Measurements from ENCODE around the gene ZNRD2. TPM values are rescaled to one million over a fixed set of nuclear protein-coding genes. Genes with fewer than 3 reads are reported as not detected.

ZNRD2 gene
- total RNA-seq, 1 experiment from 2014 or later: 126 TPM

GRCh38 chr11:65595543-65596281, 25.4 kb downstream of the ZNRD2 start, which contains the start of gene KCNK7:
Gene KCNK7, minus strand, starts transcription at chr11:65595800. Its CDS starts 28 bp downstream, at chr11:65595772.
- Histone ChIP-seq H3K9me3 (ENCODE audit: low read length) (no peaks in the 10 kb centered on the region), H3K36me3 (ENCODE audit: low read depth, low read length) (peaks cover 12% of the 10 kb centered on the region; the same call in 1 of the 2 replicates), H3K9ac (ENCODE audit: low read length) (no peak within 1 kb of the TSS), H3F3A (ENCODE audit: low read length, unreplicated experiment) (no peaks in the 10 kb centered on the region), H3K9me2 (replicated peaks; ENCODE audit: low read length) (no peaks in the 10 kb centered on the region), H3K4me3 (ENCODE audit: low read length) (no peak within 1 kb of the TSS), H3K27me3 (ENCODE audit: low read length) (no peaks in the 10 kb centered on the region), H3K4me1 (ENCODE audit: insufficient read depth, low read length) (no peaks in the 10 kb centered on the region), H3K79me2 (ENCODE audit: low read length) (no peaks in the 10 kb centered on the region), H3K27ac (ENCODE audit: low read length) (no peak within 1 kb of the TSS), H2AFZ (ENCODE audit: low read length) (no peak within 1 kb of the TSS), H4K20me1 (ENCODE audit: low read length) (no peaks in the 10 kb centered on the region), H3K4me2 (ENCODE audit: low read length) (no peak within 1 kb of the TSS)
- BruUV-seq (replicated peaks): no TSS peak
- ChIA-PET CTCF (interaction anchor here (1.1 kb wide), 2 partner anchors 18 to 55 kb away, joined by 4 to 5 read pairs; no protein-coding TSS in a partner anchor), POLR2A (ENCODE audit: unreplicated experiment) (interaction anchor here (0.5 to 0.6 kb wide), 3 partner anchors 20 to 67 kb away, joined by 3 to 5 read pairs (median 4); partner anchors contain the start of genes PCNX3 and RELA)
- peak; percentile 22 for DNase-seq
- TF ChIP-seq EZH2phosphoT487 (IDR thresholded peaks at IDR 0.05; ENCODE audit: borderline replicate concordance, low read length): no peak
- TF ChIP-seq, protein P1, sequence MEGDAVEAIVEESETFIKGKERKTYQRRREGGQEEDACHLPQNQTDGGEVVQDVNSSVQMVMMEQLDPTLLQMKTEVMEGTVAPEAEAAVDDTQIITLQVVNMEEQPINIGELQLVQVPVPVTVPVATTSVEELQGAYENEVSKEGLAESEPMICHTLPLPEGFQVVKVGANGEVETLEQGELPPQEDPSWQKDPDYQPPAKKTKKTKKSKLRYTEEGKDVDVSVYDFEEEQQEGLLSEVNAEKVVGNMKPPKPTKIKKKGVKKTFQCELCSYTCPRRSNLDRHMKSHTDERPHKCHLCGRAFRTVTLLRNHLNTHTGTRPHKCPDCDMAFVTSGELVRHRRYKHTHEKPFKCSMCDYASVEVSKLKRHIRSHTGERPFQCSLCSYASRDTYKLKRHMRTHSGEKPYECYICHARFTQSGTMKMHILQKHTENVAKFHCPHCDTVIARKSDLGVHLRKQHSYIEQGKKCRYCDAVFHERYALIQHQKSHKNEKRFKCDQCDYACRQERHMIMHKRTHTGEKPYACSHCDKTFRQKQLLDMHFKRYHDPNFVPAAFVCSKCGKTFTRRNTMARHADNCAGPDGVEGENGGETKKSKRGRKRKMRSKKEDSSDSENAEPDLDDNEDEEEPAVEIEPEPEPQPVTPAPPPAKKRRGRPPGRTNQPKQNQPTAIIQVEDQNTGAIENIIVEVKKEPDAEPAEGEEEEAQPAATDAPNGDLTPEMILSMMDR (conservative IDR thresholded peaks at IDR 0.05; ENCODE audit: low read depth, low read length): no peak
- TF ChIP-seq EZH2 (IDR thresholded peaks at IDR 0.05; ENCODE audit: low read length, unreplicated experiment): no peak
- intact Hi-C loops (cut with micrococcal nuclease): no loop called here
- peak; percentile 11 for ATAC-seq

- no peaks in the 10 kb centered on the region for H3K9me3 ChIP-seq (ENCODE audit: low read length)
- CTCF ChIA-PET: no interaction called here
These were observed 26.2 kb downstream of the ZNRD2 start for GRCh38 chr11:65596520-65596919.

More at GRCh38 chr11:65596520-65596919, 26.2 kb downstream of the ZNRD2 start:
- Histone ChIP-seq H2AFZ (ENCODE audit: low read length) (no peak overlapping the region), H3K4me3 (ENCODE audit: low read length) (no peak overlapping the region), H3F3A (ENCODE audit: low read length, unreplicated experiment) (no peaks in the 10 kb centered on the region), H3K4me1 (ENCODE audit: insufficient read depth, low read length) (no peaks in the 10 kb centered on the region), H3K79me2 (ENCODE audit: low read length) (no peaks in the 10 kb centered on the region), H3K36me3 (ENCODE audit: low read depth, low read length) (peaks cover 12% of the 10 kb centered on the region; the same call in 1 of the 2 replicates), H3K9me2 (replicated peaks; ENCODE audit: low read length) (no peaks in the 10 kb centered on the region), H3K9ac (ENCODE audit: low read length) (no peak overlapping the region), H3K27me3 (ENCODE audit: low read length) (no peaks in the 10 kb centered on the region), H3K4me2 (ENCODE audit: low read length) (no peak overlapping the region), H4K20me1 (ENCODE audit: low read length) (no peaks in the 10 kb centered on the region), H3K27ac (ENCODE audit: low read length) (no peak overlapping the region)
- no peak for ATAC-seq
- BruUV-seq (replicated peaks): no TSS peak
- POLR2A ChIA-PET (ENCODE audit: unreplicated experiment): interaction anchor here (0.6 kb wide), 1 partner anchor 32 kb away, joined by 4 read pairs; no protein-coding TSS in a partner anchor
- TF ChIP-seq EZH2 (IDR thresholded peaks at IDR 0.05; ENCODE audit: low read length, unreplicated experiment) (no peak), EZH2phosphoT487 (IDR thresholded peaks at IDR 0.05; ENCODE audit: borderline replicate concordance, low read length) (no peak)
- TF ChIP-seq, protein P1 (conservative IDR thresholded peaks at IDR 0.05; ENCODE audit: low read depth, low read length): no peak
- DNase-seq: no peak
- intact Hi-C loops (cut with micrococcal nuclease): no loop called here
